A549 treated with Hydrocortisone at 1 μM for 4 hours (cell line): ENCODE data around the gene FAM3B. TPM values are rescaled to one million over a fixed set of nuclear protein-coding genes. Genes with fewer than 3 reads are reported as not detected.

ENCODE experiments used
- total RNA-seq: library from RNA; stranded (reverse); fragments of 200-300 nt; extraction: Qiagen RNA extraction; gene quantifications from 5 replicates; pipeline ENCODE4 v1.2.3, GENCODE V29; 2022

FAM3B gene
- not detected in 5 replicates for total RNA-seq

DNA sequence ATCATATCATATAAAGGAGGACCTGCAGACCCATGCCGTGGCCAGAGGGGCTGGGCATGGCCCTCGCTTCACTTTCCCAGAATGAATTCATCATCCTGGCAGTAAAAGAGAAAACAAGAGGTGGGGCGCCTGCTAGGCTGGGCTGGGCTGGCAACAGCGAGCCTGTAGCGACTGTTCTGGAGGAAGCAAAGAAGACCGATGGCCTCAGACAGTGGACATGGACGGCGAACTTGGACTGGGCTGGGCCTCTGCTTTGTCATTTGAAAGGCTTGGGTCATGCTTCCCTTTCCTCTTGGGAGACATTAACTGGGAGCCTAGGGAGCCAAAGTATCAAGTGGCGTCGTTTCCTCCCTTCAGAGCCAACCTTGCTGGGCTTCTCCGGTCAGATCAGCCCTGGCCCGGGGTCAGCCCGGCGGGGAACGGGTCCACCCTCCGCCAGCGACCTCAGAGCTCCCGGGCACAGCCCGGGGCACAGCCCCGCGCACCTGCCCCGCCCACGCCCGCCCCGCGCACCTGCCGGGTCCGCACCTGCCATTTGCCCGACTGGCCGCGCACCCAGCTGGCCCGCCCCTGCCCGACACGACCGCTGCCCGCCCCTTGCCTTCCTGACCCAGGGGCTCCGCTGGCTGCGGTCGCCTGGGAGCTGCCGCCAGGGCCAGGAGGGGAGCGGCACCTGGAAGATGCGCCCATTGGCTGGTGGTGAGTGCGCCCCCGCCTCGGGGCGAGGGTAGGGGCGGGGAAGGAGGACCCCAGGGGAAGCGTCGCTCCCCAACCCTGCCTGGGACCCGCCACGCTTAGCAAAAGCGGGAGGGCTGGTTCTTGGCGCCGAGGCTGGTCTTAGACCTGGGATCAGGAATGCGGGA lies at the start of gene FAM3B:
FAM3B (plus strand) TSS at position 602 of the 863 bp plus-strand sequence; CDS start at position 681, 79 bp downstream.

DNA sequence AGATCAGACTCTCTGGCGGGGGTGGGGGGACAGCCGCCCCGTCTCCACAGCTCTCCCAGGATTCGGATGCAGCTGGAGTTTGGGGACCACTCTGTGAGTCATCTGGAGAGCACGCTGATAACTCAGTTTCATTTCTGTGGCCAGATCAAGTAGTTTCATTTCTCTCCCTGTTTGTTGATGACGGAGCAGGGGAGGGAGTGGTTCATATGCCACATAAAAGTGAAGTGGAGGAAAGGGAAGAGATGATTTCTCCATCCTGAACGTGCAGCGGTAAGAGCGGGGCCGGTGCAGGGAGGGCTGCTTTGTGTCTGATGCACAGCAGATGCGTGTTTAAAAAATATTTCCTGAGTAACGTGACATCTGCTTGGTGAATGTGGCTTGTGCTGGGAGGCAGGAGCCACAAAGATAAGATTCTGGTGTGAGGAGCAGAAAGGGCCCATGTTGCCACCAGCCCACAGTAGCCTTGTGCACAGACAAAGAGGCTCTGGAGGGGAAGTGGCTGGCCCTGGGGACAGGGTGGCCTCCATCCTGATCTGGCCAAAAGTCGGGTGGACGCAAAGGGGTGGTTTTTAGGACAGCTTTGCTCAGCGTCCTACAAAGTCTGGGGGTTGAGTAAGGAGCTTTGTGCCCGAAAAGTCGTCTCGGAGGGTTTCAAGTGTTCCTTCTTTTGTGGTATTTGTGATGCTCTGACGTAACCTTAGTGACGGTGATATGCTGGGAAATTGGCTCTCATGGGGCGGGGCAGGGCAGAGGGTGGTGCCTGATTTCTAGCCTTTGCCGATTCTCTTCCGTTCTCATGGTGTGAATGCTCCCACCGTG lies 45.4 kb downstream of the FAM3B start, which contains the start of gene MX2:
MX2 (plus strand) TSS at position 242 of the 819 bp plus-strand sequence. CDS start 14,880 bp downstream, outside the sequence.

Other genes with a start within 250 kb of the FAM3B start
- gene BACE2, start 148.6 kb upstream of the FAM3B start, total RNA-seq: 21.3 to 24.9 TPM (median 23.1 TPM) in 5 replicates
- 0.06 to 0.22 TPM (median 0.13 TPM) in 3 of 5 replicates, not detected in the others for gene MX2, start 45.2 kb downstream of the FAM3B start, total RNA-seq
- gene MX1, start 109.4 kb downstream of the FAM3B start, total RNA-seq: 1.5 to 2.3 TPM (median 1.7 TPM) in 5 replicates
- gene TMPRSS2, start 191.4 kb downstream of the FAM3B start, total RNA-seq: 0.06 to 0.10 TPM (median 0.09 TPM) in 5 replicates